GM15510 (cell line): ENCODE data around the gene WRAP73.

Experiments
- POLR2A ChIP-seq: IDR thresholded peaks from 3 replicates; pipeline ENCODE4 v1.6.1; 2011; ENCODE audit warnings: borderline replicate concordance; ENCODE audit not compliant: insufficient read length; ENCODE audit errors: extremely low read depth

The WRAP73 gene

GRCh38 chr1:3649342-3650247 lies at the start of gene WRAP73:
WRAP73 (minus strand) TSS chr1:3650103; CDS start chr1:3649999, 104 bp downstream.
- TF ChIP-seq POLR2A, result peak; percentile 80

- TF ChIP-seq POLR2A, result no peak
Measured at GRCh38 chr1:3699596-3699995, 49.7 kb upstream of the WRAP73 start.

- TF ChIP-seq POLR2A, result no peak
Measured at GRCh38 chr1:3698660-3699408, 48.9 kb upstream of the WRAP73 start.

GRCh38 chr1:3697810-3698209 lies 47.9 kb upstream of the WRAP73 start:
- TF ChIP-seq POLR2A, result no peak

- TF ChIP-seq POLR2A, result no peak
Measured at GRCh38 chr1:3697104-3697503, 47.2 kb upstream of the WRAP73 start.

GRCh38 chr1:3696689-3697088 lies 46.8 kb upstream of the WRAP73 start:
- no peak for TF ChIP-seq POLR2A

- no peak for TF ChIP-seq POLR2A
Measured at GRCh38 chr1:3695326-3696217, 45.7 kb upstream of the WRAP73 start.

GRCh38 chr1:3693321-3693720 lies 43.4 kb upstream of the WRAP73 start:
- TF ChIP-seq POLR2A, result no peak

- TF ChIP-seq POLR2A, result no peak
Measured at GRCh38 chr1:3692598-3692997, 42.7 kb upstream of the WRAP73 start.

- TF ChIP-seq POLR2A, result no peak
Measured at GRCh38 chr1:3691421-3692204, 41.7 kb upstream of the WRAP73 start.

GRCh38 chr1:3690282-3691065 lies 40.6 kb upstream of the WRAP73 start:
- TF ChIP-seq POLR2A, result no peak

- TF ChIP-seq POLR2A, result no peak
Measured at GRCh38 chr1:3689138-3689750, 39.3 kb upstream of the WRAP73 start.
